DMS53 treated with DMSO at 0.1 percent for 48 hours (cell line): Measurements from ENCODE around the gene SHISA5.

Experiments
- DNase-seq: peaks from one replicate; lab custom pipeline; 2025; ENCODE audit not compliant: unreplicated experiment; lab: John Stamatoyannopoulos, UW

SHISA5 gene

GRCh38 chr3:48432411-48433371 is 71.3 kb downstream of the SHISA5 start:
- DNase-seq = no peak

GRCh38 chr3:48431224-48432029 is 72.5 kb downstream of the SHISA5 start:
- no peak for DNase-seq

GRCh38 chr3:48430708-48431101 is 73.3 kb downstream of the SHISA5 start:
- no peak for DNase-seq

GRCh38 chr3:48429960-48430707 is 73.8 kb downstream of the SHISA5 start, which contains the start of gene PLXNB1:
PLXNB1 (minus strand) TSS chr3:48430086; CDS start chr3:48424611, 5,475 bp downstream.
- DNase-seq = peak; percentile 5

GRCh38 chr3:48429317-48429959 is 74.5 kb downstream of the SHISA5 start:
- DNase-seq = peak; percentile 3

GRCh38 chr3:48428572-48429316 is 75.2 kb downstream of the SHISA5 start:
- DNase-seq = peak; percentile 7

GRCh38 chr3:48428088-48428571 is 75.8 kb downstream of the SHISA5 start:
- DNase-seq = no peak

GRCh38 chr3:48427630-48427962 is 76.4 kb downstream of the SHISA5 start:
- DNase-seq = no peak

- DNase-seq = no peak
These were observed 76.9 kb downstream of the SHISA5 start for GRCh38 chr3:48426944-48427629.

- no peak for DNase-seq
These were observed 77.5 kb downstream of the SHISA5 start for GRCh38 chr3:48426401-48426909.

GRCh38 chr3:48425281-48425812 is 78.6 kb downstream of the SHISA5 start:
- DNase-seq = no peak

- DNase-seq = no peak
These were observed 79.9 kb downstream of the SHISA5 start for GRCh38 chr3:48423883-48424695.

GRCh38 chr3:48423241-48423882 is 80.6 kb downstream of the SHISA5 start:
- no peak for DNase-seq

GRCh38 chr3:48422681-48423080 is 81.3 kb downstream of the SHISA5 start:
- no peak for DNase-seq

GRCh38 chr3:48422272-48422671 is 81.7 kb downstream of the SHISA5 start:
- DNase-seq = no peak

- DNase-seq = no peak
These were observed 83.4 kb downstream of the SHISA5 start for GRCh38 chr3:48420561-48420960.

- no peak for DNase-seq
These were observed 84.4 kb downstream of the SHISA5 start for GRCh38 chr3:48419597-48419996.
